ENCODE data around the gene PDCD4. TPM values are rescaled to one million over a fixed set of nuclear protein-coding genes. Genes with fewer than 3 reads are reported as not detected.

PDCD4 gene
- total and polyA plus RNA-seq, 2 of the 13 experiments (the other 11 are each of a cell fraction or from before 2014, with no cell fraction given): 22.8 to 56.2 TPM

DNA sequence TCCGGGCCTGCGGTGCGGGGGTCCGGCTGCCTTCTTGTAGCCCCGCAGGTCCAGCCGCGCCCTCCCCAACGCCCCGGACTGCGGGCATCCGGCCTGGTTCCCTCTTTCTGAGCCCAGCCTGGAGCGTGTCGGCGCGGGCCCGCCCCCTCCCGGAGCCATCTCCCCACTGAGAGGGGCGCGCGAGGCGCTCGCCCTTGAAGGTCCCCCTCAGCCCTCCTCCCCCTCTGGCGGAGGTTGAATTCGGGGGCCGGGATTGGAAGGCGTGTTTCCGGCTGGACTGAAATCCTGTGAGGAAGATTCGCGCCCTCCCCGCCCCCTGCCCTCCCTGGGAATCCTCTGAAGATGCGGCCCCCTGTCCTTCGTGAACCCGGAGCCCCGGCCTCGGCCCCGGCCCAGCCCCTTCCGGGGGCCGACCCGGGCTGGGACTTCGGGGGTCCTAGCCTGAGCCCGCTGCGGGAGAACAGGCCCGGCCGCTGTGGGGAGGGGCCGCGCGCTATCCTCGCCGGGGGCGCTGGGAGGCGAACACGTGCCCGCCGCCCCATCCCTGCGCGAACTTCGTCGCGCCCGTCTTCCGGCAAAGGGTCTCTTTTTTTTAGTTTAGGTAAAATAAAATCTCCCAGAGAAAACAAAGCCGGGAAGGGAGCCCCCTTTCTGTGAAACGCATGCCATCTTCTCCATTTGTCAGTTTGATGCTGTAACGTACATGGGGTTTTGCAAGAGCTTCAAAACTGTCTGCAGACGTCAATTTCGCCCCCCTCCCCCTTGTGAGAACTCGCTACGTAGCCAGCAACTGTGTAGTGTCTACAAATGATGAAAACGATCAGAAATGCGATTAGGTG lies 636 bp downstream of the PDCD4 start (continued):
- no peak for TF ChIP-seq CCDC6 (CRISPR knock-in tag; IDR thresholded peaks at IDR 0.05)
- peak; percentile 19; the same call in 1 of the 2 replicates for TF ChIP-seq ZNF441 (CRISPR knock-in tag; IDR thresholded peaks at IDR 0.05; ENCODE audit: borderline replicate concordance)
- TF ChIP-seq, protein P1, sequence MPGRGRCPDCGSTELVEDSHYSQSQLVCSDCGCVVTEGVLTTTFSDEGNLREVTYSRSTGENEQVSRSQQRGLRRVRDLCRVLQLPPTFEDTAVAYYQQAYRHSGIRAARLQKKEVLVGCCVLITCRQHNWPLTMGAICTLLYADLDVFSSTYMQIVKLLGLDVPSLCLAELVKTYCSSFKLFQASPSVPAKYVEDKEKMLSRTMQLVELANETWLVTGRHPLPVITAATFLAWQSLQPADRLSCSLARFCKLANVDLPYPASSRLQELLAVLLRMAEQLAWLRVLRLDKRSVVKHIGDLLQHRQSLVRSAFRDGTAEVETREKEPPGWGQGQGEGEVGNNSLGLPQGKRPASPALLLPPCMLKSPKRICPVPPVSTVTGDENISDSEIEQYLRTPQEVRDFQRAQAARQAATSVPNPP (CRISPR knock-in tag; IDR thresholded peaks at IDR 0.05): peak; percentile 45; the same call in 1 of the 2 replicates
- no peak for TF ChIP-seq ZBTB8A (CRISPR knock-in tag; IDR thresholded peaks at IDR 0.05; ENCODE audit: borderline replicate concordance, low read depth)
- no peak for TF ChIP-seq SUZ12 (IDR thresholded peaks at IDR 0.05; ENCODE audit: low read depth, low read length)
- no peak for TF ChIP-seq ZNF235 (CRISPR knock-in tag; IDR thresholded peaks at IDR 0.05; ENCODE audit: borderline replicate concordance)
- no peak for TF ChIP-seq ARNT (IDR thresholded peaks at IDR 0.05)
- no peak for TF ChIP-seq SRSF1 (optimal IDR thresholded peaks at IDR 0.05; ENCODE audit: low read depth, low read length)
- TF ChIP-seq RCOR2 (CRISPR knock-in tag; IDR thresholded peaks at IDR 0.05): no peak
- TF ChIP-seq, protein P2, sequence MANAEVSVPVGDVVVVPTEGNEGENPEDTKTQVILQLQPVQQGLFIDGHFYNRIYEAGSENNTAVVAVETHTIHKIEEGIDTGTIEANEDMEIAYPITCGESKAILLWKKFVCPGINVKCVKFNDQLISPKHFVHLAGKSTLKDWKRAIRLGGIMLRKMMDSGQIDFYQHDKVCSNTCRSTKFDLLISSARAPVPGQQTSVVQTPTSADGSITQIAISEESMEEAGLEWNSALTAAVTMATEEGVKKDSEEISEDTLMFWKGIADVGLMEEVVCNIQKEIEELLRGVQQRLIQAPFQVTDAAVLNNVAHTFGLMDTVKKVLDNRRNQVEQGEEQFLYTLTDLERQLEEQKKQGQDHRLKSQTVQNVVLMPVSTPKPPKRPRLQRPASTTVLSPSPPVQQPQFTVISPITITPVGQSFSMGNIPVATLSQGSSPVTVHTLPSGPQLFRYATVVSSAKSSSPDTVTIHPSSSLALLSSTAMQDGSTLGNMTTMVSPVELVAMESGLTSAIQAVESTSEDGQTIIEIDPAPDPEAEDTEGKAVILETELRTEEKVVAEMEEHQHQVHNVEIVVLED (CRISPR knock-in tag; IDR thresholded peaks at IDR 0.05; ENCODE audit: borderline replicate concordance): 0 out of 2 replicates have a peak, but pooled peaks have one; percentile 30
- TF ChIP-seq ZSCAN29 (CRISPR knock-in tag; conservative IDR thresholded peaks at IDR 0.05): 0 out of 2 replicates have a peak, but pooled peaks have one; percentile 35
- no peak for TF ChIP-seq NR2F6 (IDR thresholded peaks at IDR 0.05)
- TF ChIP-seq NR2F6 (CRISPR knock-in tag; IDR thresholded peaks at IDR 0.05): peak; percentile 15; the same call in 1 of the 2 replicates
- peak; percentile 25; the same call in 1 of the 2 replicates for TF ChIP-seq PHF21A (CRISPR knock-in tag; IDR thresholded peaks at IDR 0.05)
- TF ChIP-seq IKZF5 (CRISPR knock-in tag; IDR thresholded peaks at IDR 0.05): no peak
- peak; percentile 23; the same call in 1 of the 2 replicates for TF ChIP-seq AHDC1 (CRISPR knock-in tag; IDR thresholded peaks at IDR 0.05; ENCODE audit: borderline replicate concordance)
- 0 out of 2 replicates have a peak, but pooled peaks have one; percentile 26 for TF ChIP-seq IRX3 (CRISPR knock-in tag; IDR thresholded peaks at IDR 0.05; ENCODE audit: borderline replicate concordance, low read depth)
- no peak for TF ChIP-seq ATF7 (IDR thresholded peaks at IDR 0.05)
- TF ChIP-seq ATF7 (CRISPR knock-in tag; IDR thresholded peaks at IDR 0.05): no peak
